ENCODE measurements around the gene NGFR. TPM values are rescaled to one million over a fixed set of nuclear protein-coding genes. Genes with fewer than 3 reads are reported as not detected.
A peak's percentile ranks its signal among the peaks of the same experiment; 100 is the strongest.

NGFR gene
- total RNA-seq, 1 experiment from 2014 or later: 0.39 TPM

GRCh38 chr17:49469831-49470810, 25.0 kb upstream of the NGFR start:
- DNase-seq (ENCODE audit: low read depth): peak; percentile 32

GRCh38 chr17:49471089-49471683, 23.9 kb upstream of the NGFR start:
- no peak for DNase-seq (ENCODE audit: low read depth)

- no peak for DNase-seq (ENCODE audit: low read depth)
Observed at GRCh38 chr17:49471769-49472168, 23.3 kb upstream of the NGFR start.

GRCh38 chr17:49472527-49472926, 22.6 kb upstream of the NGFR start:
- DNase-seq (ENCODE audit: low read depth): no peak

- no peak for DNase-seq (ENCODE audit: low read depth)
Observed at GRCh38 chr17:49473900-49474751, 21.0 kb upstream of the NGFR start.

- DNase-seq (ENCODE audit: low read depth): no peak
Observed at GRCh38 chr17:49477709-49478108, 17.4 kb upstream of the NGFR start.

- no peak for DNase-seq (ENCODE audit: low read depth)
Observed at GRCh38 chr17:49480836-49481615, 14.1 kb upstream of the NGFR start.

- DNase-seq (ENCODE audit: low read depth): peak; percentile 36
Observed at GRCh38 chr17:49482144-49482817, 12.8 kb upstream of the NGFR start.

GRCh38 chr17:49483599-49484509, 11.2 kb upstream of the NGFR start:
- DNase-seq (ENCODE audit: low read depth): no peak

GRCh38 chr17:49484588-49484987, 10.5 kb upstream of the NGFR start:
- DNase-seq (ENCODE audit: low read depth): no peak

GRCh38 chr17:49486012-49486641, 9.0 kb upstream of the NGFR start:
- no peak for DNase-seq (ENCODE audit: low read depth)

- no peak for DNase-seq (ENCODE audit: low read depth)
Observed at GRCh38 chr17:49487183-49487582, 7.9 kb upstream of the NGFR start.

- no peak for DNase-seq (ENCODE audit: low read depth)
Observed at GRCh38 chr17:49488612-49489011, 6.5 kb upstream of the NGFR start.

- no peak for DNase-seq (ENCODE audit: low read depth)
Observed at GRCh38 chr17:49489348-49489747, 5.7 kb upstream of the NGFR start.

- DNase-seq (ENCODE audit: low read depth): no peak
Observed at GRCh38 chr17:49490276-49490675, 4.8 kb upstream of the NGFR start.

GRCh38 chr17:49491192-49491769, 3.8 kb upstream of the NGFR start:
- DNase-seq (ENCODE audit: low read depth): no peak

- no peak for DNase-seq (ENCODE audit: low read depth)
Observed at GRCh38 chr17:49494399-49494985, 601 bp upstream of the NGFR start.

- no peak for DNase-seq (ENCODE audit: low read depth)
Observed at GRCh38 chr17:49495842-49496182, 719 bp downstream of the NGFR start.
